GM23248 (cell line): ENCODE results near the gene LY6G6C. TPM values are rescaled to one million over a fixed set of nuclear protein-coding genes. Genes with fewer than 3 reads are reported as not detected.

ENCODE experiments used
- DNase-seq: peaks from one replicate; pipeline ENCODE4 v3.0.0-alpha.2; 2015
- H2AFZ ChIP-seq: fragments of 200-600 bp; sonication (generic); 2 replicates; pipeline ENCODE4 v1.6.1; 2016; ENCODE audit warnings: antibody characterized with exemption
- H3F3A ChIP-seq: fragments of 200-600 bp; sonication (generic); 2 replicates; pipeline ENCODE4 v1.6.1; 2016; ENCODE audit warnings: mild to moderate bottlenecking, antibody characterized with exemption, mixed run types; ENCODE audit not compliant: insufficient read depth
- H3K27ac ChIP-seq: fragments of 200-600 bp; sonication (generic); 2 replicates; pipeline ENCODE4 v1.5.1; 2016; ENCODE audit warnings: mild to moderate bottlenecking
- H3K27me3 ChIP-seq: fragments of 200-600 bp; sonication (generic); replicated peaks from 2 replicates; pipeline ENCODE4 v1.6.1; 2016; ENCODE audit warnings: mild to moderate bottlenecking; ENCODE audit not compliant: insufficient read depth
- H3K36me3 ChIP-seq: fragments of 200-600 bp; sonication (generic); 2 replicates; pipeline ENCODE4 v1.6.1; 2016; ENCODE audit warnings: low read depth, mild to moderate bottlenecking
- H3K4me1 ChIP-seq: fragments of 200-600 bp; sonication (generic); 2 replicates; pipeline ENCODE4 v1.6.1; 2016; ENCODE audit warnings: mild to moderate bottlenecking; ENCODE audit not compliant: insufficient read depth
- H3K4me2 ChIP-seq: fragments of 200-600 bp; sonication (generic); one replicate; pipeline ENCODE4 v1.6.1; 2016; ENCODE audit warnings: mild to moderate bottlenecking; ENCODE audit not compliant: unreplicated experiment
- H3K4me3 ChIP-seq: fragments of 200-600 bp; sonication (generic); 2 replicates; pipeline ENCODE4 v1.5.1; 2016; ENCODE audit warnings: mild to moderate bottlenecking
- H3K79me2 ChIP-seq: fragments of 200-600 bp; sonication (generic); 2 replicates; pipeline ENCODE4 v1.6.1; 2016; ENCODE audit warnings: mild to moderate bottlenecking; ENCODE audit not compliant: insufficient read depth
- H3K9ac ChIP-seq: fragments of 200-600 bp; sonication (generic); 2 replicates; pipeline ENCODE4 v1.6.1; 2016; ENCODE audit warnings: mild to moderate bottlenecking
- H3K9me2 ChIP-seq: fragments of 200-600 bp; sonication (generic); 2 replicates; pipeline ENCODE4 v1.6.1; 2016; ENCODE audit warnings: mixed run types, mild to moderate bottlenecking, moderate library complexity; ENCODE audit not compliant: insufficient read depth
- H3K9me3 ChIP-seq: fragments of 200-600 bp; sonication (generic); one replicate; pipeline ENCODE4 v1.6.1; 2017; ENCODE audit warnings: low read depth
- H4K20me1 ChIP-seq: fragments of 200-600 bp; sonication (generic); 2 replicates; pipeline ENCODE4 v1.6.0; 2016; ENCODE audit not compliant: insufficient read depth
- EZH2 ChIP-seq: fragments of 200-600 bp; sonication (generic); IDR thresholded peaks from 2 replicates; pipeline ENCODE4 v1.6.1; 2018; ENCODE audit warnings: antibody characterized with exemption, mild to moderate bottlenecking; ENCODE audit not compliant: insufficient read depth, poor library complexity, severe bottlenecking
- EZH2phosphoT487 ChIP-seq: fragments of 200-600 bp; sonication (generic); IDR thresholded peaks from 2 replicates; pipeline ENCODE4 v1.6.1; 2018; ENCODE audit warnings: antibody characterized with exemption, moderate library complexity, mild to moderate bottlenecking, low read depth; ENCODE audit not compliant: insufficient read depth
- WGBS, 2 experiments: methylation state at CpG; one replicate each; pipeline ENCODE4 v1.1.6; 2015 to 2017; ENCODE audit warnings: low lambda C conversion rate in 2 of 2, low coverage in 1 of 2; ENCODE audit errors: missing lambda C conversion rate in 2 of 2; 5-methylcytosine and 5-hydroxymethylcytosine counted together
- in situ Hi-C: fragments of 300-500 bp; cut with MboI; formaldehyde crosslinking; loops from 2 replicates; pipeline ENCODE4 v1.15.0; 2020
- polyA plus RNA-seq: library from polyadenylated mRNA; unstranded; fragments of >200 nt; fragmentation: Nextera tagmentation; extraction: Ambion mirVana; gene quantifications from 2 replicates; pipeline ENCODE4 v1.2.1, GENCODE V29; 2016
- total RNA-seq: library from RNA; depleted of rRNA; stranded (reverse); fragments of >200 nt; shearing (Covaris generic); gene quantifications from 2 replicates; pipeline ENCODE4 v1.2.3, GENCODE V29; 2014; rRNA removed

Gene LY6G6C, protein sequence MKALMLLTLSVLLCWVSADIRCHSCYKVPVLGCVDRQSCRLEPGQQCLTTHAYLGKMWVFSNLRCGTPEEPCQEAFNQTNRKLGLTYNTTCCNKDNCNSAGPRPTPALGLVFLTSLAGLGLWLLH
- not detected in 2 replicates for total RNA-seq
- polyA plus RNA-seq, result not detected in 2 replicates

DNA sequence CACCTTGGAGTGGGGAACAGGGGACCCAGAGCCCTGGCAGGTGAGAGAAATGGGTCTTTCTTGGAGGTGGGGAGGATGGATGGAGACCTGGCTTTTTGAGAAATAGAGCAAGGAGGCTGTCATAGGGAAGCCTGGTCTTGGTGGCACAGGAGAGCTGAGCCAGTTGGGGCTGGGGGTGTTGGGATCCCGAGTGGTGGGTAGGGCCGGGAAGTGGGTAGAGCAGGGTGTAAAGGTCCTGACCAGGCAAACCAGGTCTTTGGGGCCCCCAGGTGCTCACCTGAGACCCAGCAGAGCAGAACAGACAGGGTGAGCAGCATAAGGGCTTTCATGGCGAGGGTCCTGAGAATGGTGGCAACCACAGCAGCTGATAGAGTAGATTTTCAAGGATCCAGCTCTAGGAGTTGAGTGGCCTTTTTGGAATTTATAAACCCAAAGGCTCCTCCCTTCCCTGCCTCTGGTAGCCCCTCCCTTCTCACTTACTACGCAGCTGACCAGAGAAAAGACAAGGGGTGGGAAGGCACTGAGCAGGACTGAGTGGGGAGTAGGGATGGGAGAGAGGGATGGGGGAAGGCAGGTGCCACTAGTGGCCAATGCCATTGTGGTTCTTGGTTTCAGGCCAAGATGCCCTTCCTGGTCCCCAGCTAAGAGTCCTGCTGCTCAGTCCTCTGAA, at the start of gene LY6G6C:
Gene LY6G6C, minus strand, starts transcription at position 396 of the 670 bp plus-strand sequence. Its CDS starts 67 bp downstream, at position 329.
- no peaks in the 10 kb centered on the region for H3K79me2 ChIP-seq
- no peaks in the 10 kb centered on the region for H3K9me2 ChIP-seq
- DNase-seq, result no peak
- H3F3A ChIP-seq, result no peaks in the 10 kb centered on the region
- no peak within 1 kb of the TSS for H3K4me3 ChIP-seq
- no peak within 1 kb of the TSS for H3K9ac ChIP-seq
- TF ChIP-seq EZH2, result no peak
- TF ChIP-seq EZH2phosphoT487, result no peak
- no peak within 1 kb of the TSS for H3K27ac ChIP-seq
- H3K4me2 ChIP-seq, result no peak within 1 kb of the TSS
- H4K20me1 ChIP-seq, result no peaks in the 10 kb centered on the region
- in situ Hi-C loops, result no loop called here
- no peaks in the 10 kb centered on the region for H3K9me3 ChIP-seq
- WGBS, 2 experiments, result 77 to 86% methylated on average over 4 of the region's 4 CpGs
- no peaks in the 10 kb centered on the region for H3K4me1 ChIP-seq
- no peak within 1 kb of the TSS for H2AFZ ChIP-seq
- no peaks in the 10 kb centered on the region for H3K27me3 ChIP-seq
- 0 out of 2 replicates have a peak, but pooled peaks cover 3% of the 10 kb centered on the region for H3K36me3 ChIP-seq

DNA sequence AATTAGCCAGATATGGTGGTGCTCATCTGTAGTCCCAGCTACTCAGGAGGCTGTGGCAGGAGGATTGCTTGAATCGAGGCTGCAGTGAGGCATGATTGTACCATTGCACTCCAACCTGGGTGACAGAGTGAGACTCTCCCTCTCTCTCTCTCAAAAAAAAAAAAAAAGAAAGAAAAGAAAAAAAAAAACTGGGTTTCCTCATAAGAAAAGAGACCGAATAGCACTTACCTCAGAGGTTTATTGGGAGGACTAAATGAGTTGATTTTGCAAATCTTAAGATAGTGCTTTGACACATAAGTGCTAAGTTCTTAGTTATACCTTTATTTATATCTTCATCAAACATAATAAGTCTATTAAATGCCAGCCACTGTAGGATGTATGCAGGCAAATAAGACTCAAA, 49.3 kb upstream of the LY6G6C start:
- Histone ChIP-seq H3K4me1 (no peaks in the 10 kb centered on the region), H3K27me3 (no peaks in the 10 kb centered on the region), H2AFZ (no peak overlapping the region), H3K36me3 (no peaks in the 10 kb centered on the region), H3K27ac (no peak overlapping the region), H3F3A (no peaks in the 10 kb centered on the region), H3K9me3 (no peaks in the 10 kb centered on the region), H3K79me2 (no peaks in the 10 kb centered on the region), H3K9me2 (no peaks in the 10 kb centered on the region), H3K9ac (no peak overlapping the region), H3K4me2 (no peak overlapping the region), H4K20me1 (no peaks in the 10 kb centered on the region), H3K4me3 (no peak overlapping the region)
- no peak for DNase-seq
- in situ Hi-C loops, result no loop called here
- 97 to 100% methylated on average over 2 of the region's 2 CpGs for WGBS, 2 experiments
- TF ChIP-seq EZH2 (no peak), EZH2phosphoT487 (no peak)

DNA sequence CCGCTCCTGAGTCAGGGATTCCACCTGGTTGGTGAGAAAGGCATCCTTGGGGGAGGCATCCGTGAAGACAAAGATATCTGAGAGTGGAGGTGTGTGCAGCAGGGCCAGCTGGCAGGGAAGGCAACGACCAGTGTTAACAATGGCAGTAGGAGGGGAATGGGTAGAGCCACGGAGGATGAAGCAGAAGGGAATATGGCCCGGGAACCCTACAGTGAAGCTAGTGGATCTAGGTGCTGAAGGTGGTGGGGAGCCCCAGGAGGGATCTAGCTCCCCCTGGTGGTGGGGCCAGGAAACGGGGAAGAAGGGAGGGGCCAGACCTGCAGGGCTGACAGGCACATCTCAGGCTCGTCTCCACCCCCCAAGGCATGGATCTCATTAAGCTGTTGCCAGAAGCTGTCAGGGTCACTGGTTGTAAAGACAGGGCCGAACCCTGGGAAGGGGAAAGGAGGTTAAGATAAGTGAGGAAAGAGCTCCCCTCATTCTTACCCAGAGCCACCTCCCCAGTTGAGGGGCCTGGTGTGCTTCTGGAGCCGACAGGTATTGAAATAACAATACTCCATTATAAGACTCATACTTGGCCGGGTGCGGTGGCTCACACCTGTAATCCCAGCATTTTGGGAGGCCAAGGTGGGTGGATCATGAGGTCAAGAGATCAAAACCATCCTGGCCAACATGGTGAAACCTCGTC, 48.3 kb upstream of the LY6G6C start:
- no peak overlapping the region for H3K4me3 ChIP-seq
- no peaks in the 10 kb centered on the region for H3F3A ChIP-seq
- no peak overlapping the region for H3K27ac ChIP-seq
- 74 to 75% methylated on average over 12 of the region's 12 CpGs for WGBS, 2 experiments
- no peaks in the 10 kb centered on the region for H3K36me3 ChIP-seq
- no peaks in the 10 kb centered on the region for H3K9me2 ChIP-seq
- in situ Hi-C loops, result no loop called here
- no peak overlapping the region for H3K9ac ChIP-seq
- TF ChIP-seq EZH2phosphoT487 (no peak), EZH2 (no peak)
- H3K27me3 ChIP-seq, result no peaks in the 10 kb centered on the region
- DNase-seq, result peak; percentile 60
- no peak overlapping the region for H2AFZ ChIP-seq
- no peaks in the 10 kb centered on the region for H3K4me1 ChIP-seq
- H3K79me2 ChIP-seq, result no peaks in the 10 kb centered on the region
- no peaks in the 10 kb centered on the region for H4K20me1 ChIP-seq
- H3K9me3 ChIP-seq, result no peaks in the 10 kb centered on the region
- H3K4me2 ChIP-seq, result no peak overlapping the region

DNA sequence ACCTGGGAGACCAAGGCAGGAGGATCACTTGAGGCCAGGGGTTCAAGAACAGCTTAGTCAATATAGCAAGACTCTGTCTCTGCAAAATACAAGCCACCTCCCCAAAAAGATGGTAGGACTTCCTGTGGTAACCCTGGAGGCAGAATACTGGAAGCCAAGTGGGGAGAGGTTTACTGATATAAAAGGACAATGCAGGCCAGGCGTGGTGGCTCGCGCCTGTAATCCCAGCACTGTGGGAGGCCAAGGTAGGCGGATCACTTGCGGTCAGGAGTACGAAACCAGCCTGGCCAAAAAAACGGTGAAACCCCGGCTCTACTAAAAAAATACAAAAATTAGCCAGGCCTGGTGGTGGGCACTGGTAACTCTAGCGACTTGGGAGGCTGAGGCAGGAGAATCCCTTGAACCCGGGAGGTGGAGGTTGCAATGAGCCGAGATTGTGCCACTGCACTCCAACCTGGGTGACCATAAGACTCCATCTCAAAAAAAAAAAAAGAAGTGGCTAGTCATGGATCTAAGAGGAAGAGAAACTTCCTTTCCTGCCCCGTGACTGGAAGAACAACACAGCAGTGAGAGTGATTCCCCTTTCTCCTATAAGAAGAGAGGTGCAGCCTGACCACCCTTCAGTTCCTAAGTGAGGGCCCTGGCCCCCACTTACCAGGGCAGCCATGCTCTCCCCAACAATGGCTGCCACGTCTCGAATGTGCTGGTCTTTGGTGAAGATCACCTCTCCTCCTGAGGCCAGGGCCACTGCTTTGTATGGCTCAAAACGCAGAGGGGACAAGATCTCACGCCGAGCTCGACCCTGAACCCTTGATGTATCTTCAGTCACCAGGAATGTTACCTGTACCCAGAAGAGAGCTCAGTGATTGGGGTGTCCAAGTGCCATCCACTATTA, 47.1 kb upstream of the LY6G6C start:
- 87% methylated on average over 18 of the region's 18 CpGs for WGBS, 2 experiments
- TF ChIP-seq EZH2 (no peak), EZH2phosphoT487 (no peak)
- no peaks in the 10 kb centered on the region for H3K36me3 ChIP-seq
- no peaks in the 10 kb centered on the region for H4K20me1 ChIP-seq
- H3K79me2 ChIP-seq, result no peaks in the 10 kb centered on the region
- no peak overlapping the region for H3K27ac ChIP-seq
- DNase-seq, result no peak
- no peak overlapping the region for H3K9ac ChIP-seq
- in situ Hi-C loops, result no loop called here
- H3K9me2 ChIP-seq, result no peaks in the 10 kb centered on the region
- H3K27me3 ChIP-seq, result no peaks in the 10 kb centered on the region
- H3K4me2 ChIP-seq, result no peak overlapping the region
- H2AFZ ChIP-seq, result no peak overlapping the region
- H3K9me3 ChIP-seq, result no peaks in the 10 kb centered on the region
- peaks cover 5% of the 10 kb centered on the region; the same call in 1 of the 2 replicates for H3K4me1 ChIP-seq
- H3K4me3 ChIP-seq, result no peak overlapping the region
- no peaks in the 10 kb centered on the region for H3F3A ChIP-seq
